Neural crest cell (in vitro differentiated cells): ENCODE results near the gene PCMT1. TPM values are rescaled to one million over a fixed set of nuclear protein-coding genes. Genes with fewer than 3 reads are reported as not detected.
"Not testable (repeated sequence)": the region's sequence is repeated elsewhere in the genome, so short reads cannot be mapped to it uniquely, and the experiment has no call there.

Experiments
- DNase-seq: peaks from one replicate; pipeline ENCODE4 v3.0.0; 2021; ENCODE audit warnings: low read depth, mixed read lengths, low spot score
- H3K27ac Mint-ChIP-seq: one replicate; pipeline ENCODE4 v1.8.0; 2021; ENCODE audit warnings: mild to moderate bottlenecking, mixed read lengths; ENCODE audit not compliant: unreplicated experiment
- H3K27me3 Mint-ChIP-seq: 2 replicates; pipeline ENCODE4 v1.8.0; 2021; ENCODE audit warnings: low read depth, mild to moderate bottlenecking, mixed read lengths
- H3K36me3 Mint-ChIP-seq: 2 replicates; pipeline ENCODE4 v1.8.0; 2021; ENCODE audit warnings: low read depth, mild to moderate bottlenecking, mixed read lengths
- H3K4me1 Mint-ChIP-seq: 2 replicates; pipeline ENCODE4 v1.8.0; 2021; ENCODE audit warnings: mixed read lengths
- H3K4me3 Mint-ChIP-seq: one replicate; pipeline ENCODE4 v1.8.0; 2021; ENCODE audit warnings: mild to moderate bottlenecking, mixed read lengths
- H3K9me3 Mint-ChIP-seq: 2 replicates; pipeline ENCODE4 v1.8.0; 2021; ENCODE audit warnings: mixed read lengths
- total RNA-seq: library from RNA; stranded (reverse); gene quantifications from 2 replicates; pipeline ENCODE4 v1.2.1, GENCODE V29; 2021
- TF ChIP-seq, protein P1 (sequence below): fragments of 200-600 bp; sonication (generic); conservative IDR thresholded peaks from 2 replicates; pipeline ENCODE4 v1.5.0; 2021; ENCODE audit warnings: antibody characterized with exemption, mild to moderate bottlenecking

The PCMT1 gene
- total RNA-seq, 1 donor from 2014 or later = 67.4 TPM

DNA sequence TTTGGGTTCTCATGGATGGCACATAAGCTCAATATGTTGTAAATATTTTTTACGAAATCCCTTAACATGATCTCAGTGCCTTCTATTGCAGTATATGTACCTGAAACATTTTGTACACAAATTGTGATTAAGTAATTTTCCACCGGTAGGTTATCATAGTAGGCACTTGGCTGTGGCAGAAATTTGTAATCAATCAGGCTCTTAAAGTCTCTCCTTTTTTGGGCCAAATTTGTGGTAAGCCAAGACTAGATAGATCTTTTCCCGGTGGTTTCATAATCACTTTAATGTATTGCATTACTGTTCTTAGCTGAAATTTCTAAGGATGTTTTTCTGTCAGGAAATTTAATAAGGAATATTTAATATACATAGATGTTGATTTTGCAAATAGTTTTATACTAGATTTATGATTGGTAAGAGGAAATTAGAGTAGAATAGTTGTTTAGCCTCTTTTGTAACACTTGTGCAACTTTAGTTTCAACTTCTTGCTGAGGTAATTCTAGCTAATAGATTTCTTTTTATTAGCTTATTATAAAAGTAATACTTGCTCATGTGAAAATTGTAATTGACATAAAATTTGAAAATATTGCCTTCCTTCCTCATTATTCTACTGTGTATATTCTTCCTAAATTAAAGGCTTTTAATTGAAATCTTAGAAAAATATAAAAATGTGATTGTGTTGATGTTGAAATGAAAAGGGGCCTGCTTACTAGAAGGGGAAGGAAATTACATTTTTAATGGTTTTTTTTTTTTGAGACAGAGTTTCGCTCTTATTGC is 3.2 kb downstream of the PCMT1 start:
- Mint-ChIP-seq H3K9me3 (no peaks in the 10 kb centered on the region), H3K36me3 (no peaks in the 10 kb centered on the region), H3K4me3 (peak overlapping the region; percentile 67), H3K4me1 (peaks cover 15% of the 10 kb centered on the region), H3K27me3 (no peaks in the 10 kb centered on the region), H3K27ac (no peak overlapping the region)
- no peak for DNase-seq
- TF ChIP-seq, protein P1, sequence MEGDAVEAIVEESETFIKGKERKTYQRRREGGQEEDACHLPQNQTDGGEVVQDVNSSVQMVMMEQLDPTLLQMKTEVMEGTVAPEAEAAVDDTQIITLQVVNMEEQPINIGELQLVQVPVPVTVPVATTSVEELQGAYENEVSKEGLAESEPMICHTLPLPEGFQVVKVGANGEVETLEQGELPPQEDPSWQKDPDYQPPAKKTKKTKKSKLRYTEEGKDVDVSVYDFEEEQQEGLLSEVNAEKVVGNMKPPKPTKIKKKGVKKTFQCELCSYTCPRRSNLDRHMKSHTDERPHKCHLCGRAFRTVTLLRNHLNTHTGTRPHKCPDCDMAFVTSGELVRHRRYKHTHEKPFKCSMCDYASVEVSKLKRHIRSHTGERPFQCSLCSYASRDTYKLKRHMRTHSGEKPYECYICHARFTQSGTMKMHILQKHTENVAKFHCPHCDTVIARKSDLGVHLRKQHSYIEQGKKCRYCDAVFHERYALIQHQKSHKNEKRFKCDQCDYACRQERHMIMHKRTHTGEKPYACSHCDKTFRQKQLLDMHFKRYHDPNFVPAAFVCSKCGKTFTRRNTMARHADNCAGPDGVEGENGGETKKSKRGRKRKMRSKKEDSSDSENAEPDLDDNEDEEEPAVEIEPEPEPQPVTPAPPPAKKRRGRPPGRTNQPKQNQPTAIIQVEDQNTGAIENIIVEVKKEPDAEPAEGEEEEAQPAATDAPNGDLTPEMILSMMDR = no peak

DNA sequence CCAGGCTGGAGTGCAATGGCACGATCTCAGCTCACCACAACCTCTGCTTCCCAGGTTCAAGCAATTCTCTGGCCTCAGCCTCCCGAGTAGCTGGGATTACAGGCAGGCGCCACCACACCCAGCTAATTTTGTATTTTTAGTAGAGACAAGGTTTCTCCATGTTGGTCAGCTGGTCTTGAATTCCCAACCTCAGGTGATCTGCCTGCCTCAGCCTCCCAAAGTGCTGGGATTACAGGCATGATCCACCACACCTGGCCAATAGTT is 3.8 kb downstream of the PCMT1 start:
- DNase-seq = not testable (repeated sequence)
- H3K4me3 Mint-ChIP-seq = peak overlapping the region; percentile 67

DNA sequence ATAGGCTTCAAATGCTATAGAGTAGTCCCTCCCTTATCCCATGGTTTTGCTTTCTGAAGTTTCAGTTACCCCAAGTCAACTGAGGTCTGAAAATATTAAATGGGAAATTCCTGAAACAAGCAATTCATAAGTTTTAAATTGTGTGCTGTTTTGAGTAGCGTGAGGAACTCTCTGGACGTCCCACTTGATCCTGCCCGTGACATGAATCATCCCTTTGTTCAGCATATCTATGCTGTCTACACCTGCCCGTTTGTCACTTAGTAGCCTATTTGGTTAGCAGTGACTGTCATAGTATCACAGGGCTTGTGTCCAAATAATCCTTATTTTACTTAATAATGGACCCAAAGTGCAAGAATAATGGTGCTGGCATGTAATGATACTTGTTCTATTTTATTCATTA is 5.0 kb downstream of the PCMT1 start:
- Mint-ChIP-seq H3K4me1 (peaks cover 11% of the 10 kb centered on the region), H3K9me3 (no peaks in the 10 kb centered on the region), H3K27me3 (no peaks in the 10 kb centered on the region), H3K36me3 (no peaks in the 10 kb centered on the region), H3K27ac (no peak overlapping the region), H3K4me3 (no peak overlapping the region)
- TF ChIP-seq, protein P1 = no peak
- DNase-seq = no peak

More for the DNA sequence above, 3.8 kb downstream of the PCMT1 start:
- not testable (repeated sequence) for H3K36me3 Mint-ChIP-seq, H3K27ac Mint-ChIP-seq, H3K9me3 Mint-ChIP-seq, H3K27me3 Mint-ChIP-seq
- peaks cover 15% of the 10 kb centered on the region for H3K4me1 Mint-ChIP-seq

DNA sequence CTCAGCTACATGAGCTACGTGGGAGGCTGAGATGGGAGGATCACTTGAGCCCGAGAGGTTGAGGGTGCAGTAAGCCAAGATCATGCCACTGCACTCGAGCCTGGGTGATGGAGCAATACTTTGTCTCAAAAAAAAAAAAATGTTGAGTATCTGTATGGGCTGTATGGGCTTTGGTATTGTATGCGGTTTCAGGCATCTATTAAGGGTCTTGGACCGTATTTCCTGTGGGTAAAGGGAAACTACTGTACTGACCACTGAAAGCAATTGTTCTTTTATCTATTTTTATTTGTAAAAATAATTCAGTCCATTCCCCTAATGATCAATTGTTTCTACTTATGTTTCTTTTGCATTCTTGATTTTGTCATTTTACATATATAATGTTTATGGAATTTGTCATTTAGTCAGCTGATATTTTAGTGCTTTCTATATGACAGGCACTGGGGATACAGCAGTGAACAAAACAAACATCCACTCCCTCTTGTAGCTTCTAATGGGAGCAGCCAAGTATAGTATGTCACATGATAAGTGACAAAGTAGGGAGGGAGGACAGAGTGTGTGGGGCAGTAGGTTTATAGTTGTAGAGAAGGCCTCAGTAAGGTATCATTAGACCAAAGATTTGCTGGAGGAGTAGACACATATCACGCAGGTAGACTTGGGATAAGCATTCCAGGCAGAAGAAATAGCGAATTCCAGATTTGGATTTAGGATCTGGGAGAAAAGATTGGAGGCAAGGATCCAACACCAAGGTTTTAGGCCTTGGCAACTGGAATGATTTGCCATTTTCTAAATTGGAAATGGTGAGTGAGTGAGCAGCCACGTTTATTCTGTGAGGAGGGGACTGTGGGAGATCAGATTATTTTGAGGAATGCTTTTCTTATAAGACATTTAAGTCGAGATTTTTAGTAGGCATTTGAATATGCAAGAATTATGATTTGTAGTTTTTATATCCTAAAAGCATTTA is 6.0 kb downstream of the PCMT1 start:
- Mint-ChIP-seq H3K4me1 (peaks cover 9% of the 10 kb centered on the region), H3K27me3 (no peaks in the 10 kb centered on the region), H3K4me3 (no peak overlapping the region), H3K36me3 (no peaks in the 10 kb centered on the region), H3K27ac (peak overlapping the region; percentile 10), H3K9me3 (no peaks in the 10 kb centered on the region)
- TF ChIP-seq, protein P1 = no peak
- no peak for DNase-seq

DNA sequence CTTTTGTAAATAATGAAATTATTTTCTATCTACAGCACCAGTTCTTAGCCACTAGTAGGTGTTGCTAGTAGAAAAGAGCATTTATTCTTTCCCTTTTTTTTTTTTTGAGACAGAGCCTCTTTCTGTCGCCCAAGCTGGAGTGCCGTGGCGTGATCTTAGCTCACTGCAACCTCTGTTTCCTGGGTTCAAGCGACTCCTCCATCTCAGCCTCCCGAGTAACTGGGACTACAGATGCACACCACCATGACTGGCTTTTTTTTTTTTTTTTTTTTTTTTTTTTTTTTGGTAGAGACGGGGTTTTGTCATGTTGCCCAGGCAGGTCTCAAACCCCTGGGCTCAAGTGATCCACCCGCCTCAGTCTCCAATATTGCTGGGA is 6.7 kb downstream of the PCMT1 start:
- TF ChIP-seq, protein P1 = no peak
- H3K27me3 Mint-ChIP-seq = no peaks in the 10 kb centered on the region
- DNase-seq = no peak
- H3K4me3 Mint-ChIP-seq = no peak overlapping the region
- no peaks in the 10 kb centered on the region for H3K9me3 Mint-ChIP-seq
- peak overlapping the region; percentile 12 for H3K27ac Mint-ChIP-seq
- H3K4me1 Mint-ChIP-seq = peaks cover 5% of the 10 kb centered on the region
- H3K36me3 Mint-ChIP-seq = no peaks in the 10 kb centered on the region

DNA sequence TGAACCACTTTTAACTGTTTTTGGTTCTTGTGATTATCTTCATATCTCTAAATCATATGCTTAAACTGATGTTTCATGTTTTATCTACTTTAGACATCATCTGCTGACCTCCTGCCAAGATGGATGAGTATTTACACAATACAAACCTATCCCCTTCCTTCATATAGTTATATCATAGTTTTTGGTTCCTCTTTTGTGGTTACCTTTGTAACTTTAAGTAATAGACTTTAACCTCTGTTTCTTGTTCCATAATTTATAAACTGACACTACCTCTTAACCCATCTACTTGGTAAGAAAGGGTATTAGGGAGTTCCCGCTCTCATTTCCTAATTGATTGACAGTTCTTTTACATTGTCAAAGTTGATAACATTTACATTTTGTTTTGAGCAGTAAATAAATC is 11.9 kb downstream of the PCMT1 start:
- peaks cover 13% of the 10 kb centered on the region for H3K36me3 Mint-ChIP-seq
- no peak overlapping the region for H3K4me3 Mint-ChIP-seq
- H3K27me3 Mint-ChIP-seq = no peaks in the 10 kb centered on the region
- DNase-seq = no peak
- no peak overlapping the region for H3K27ac Mint-ChIP-seq
- no peaks in the 10 kb centered on the region for H3K4me1 Mint-ChIP-seq
- H3K9me3 Mint-ChIP-seq = peaks cover 6% of the 10 kb centered on the region
- TF ChIP-seq, protein P1 = no peak
